ENCODE results near the gene CSNK1G1.

CSNK1G1 gene

GRCh38 chr15:64180235-64180824 lies 175.6 kb downstream of the CSNK1G1 start:
- no peaks in the 10 kb centered on the region for H3K9me3 ChIP-seq (ENCODE audit: low read length)
- no peaks in the 10 kb centered on the region for H3K27me3 ChIP-seq (ENCODE audit: control insufficient read depth in 1 of 2, insufficient read depth in 2 of 2, low read length in 2 of 2)
- no peak overlapping the region for H3K4me3 ChIP-seq (ENCODE audit: low read depth in 1 of 2, low read length in 2 of 2)
- no peaks in the 10 kb centered on the region for H3K4me1 ChIP-seq (ENCODE audit: insufficient read depth, low read length)
- no peak overlapping the region for H3K27ac ChIP-seq (ENCODE audit: low read depth, low read length)
- no peak overlapping the region for H3K9ac ChIP-seq (ENCODE audit: low read length)
- peaks cover 27% of the 10 kb centered on the region for H3K36me3 ChIP-seq (ENCODE audit: insufficient read depth, low read length)

DNA sequence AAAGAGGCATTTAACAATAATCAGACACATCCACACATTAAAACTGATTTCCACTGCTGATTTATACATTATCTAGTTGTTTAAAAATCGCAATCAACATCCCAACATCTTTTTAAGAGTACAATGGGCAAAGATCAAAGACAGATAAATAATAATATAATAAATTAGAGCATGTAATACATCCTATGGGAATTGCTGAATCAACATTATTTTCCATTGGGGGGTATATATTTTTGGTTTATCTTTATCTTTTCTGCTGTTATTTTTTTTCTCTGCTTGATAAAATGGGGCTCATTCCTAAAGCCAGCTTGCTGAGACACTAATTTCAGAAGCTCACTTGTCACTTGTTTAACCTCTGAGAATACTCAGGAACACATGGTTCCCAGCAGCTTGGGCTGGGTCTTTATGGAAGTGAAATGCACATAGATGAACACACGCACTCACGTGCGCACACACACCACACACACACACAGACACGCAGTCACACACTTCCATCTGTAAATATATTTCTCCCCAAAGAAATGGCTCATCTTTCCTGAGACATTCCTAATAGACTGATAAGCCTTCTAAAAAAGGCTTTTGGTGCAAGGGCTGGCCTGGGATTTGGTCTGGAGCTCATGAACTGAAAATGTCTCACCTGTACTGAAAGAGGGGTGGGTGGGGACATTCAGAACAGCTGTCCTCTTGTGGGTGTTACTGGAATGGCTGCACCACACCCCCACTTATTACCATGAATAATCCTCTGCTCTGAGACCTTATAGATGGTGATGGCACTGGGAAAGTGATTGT lies 189.7 kb downstream of the CSNK1G1 start:
- Histone ChIP-seq H3K9ac (ENCODE audit: low read length) (no peak overlapping the region), H3K27me3 (ENCODE audit: control insufficient read depth in 1 of 2, insufficient read depth in 2 of 2, low read length in 2 of 2) (no peaks in the 10 kb centered on the region), H3K4me1 (ENCODE audit: insufficient read depth, low read length) (peaks cover 16% of the 10 kb centered on the region), H3K27ac (ENCODE audit: low read depth, low read length) (no peak overlapping the region), H3K36me3 (ENCODE audit: insufficient read depth, low read length) (peaks cover 9% of the 10 kb centered on the region), H3K4me3 (ENCODE audit: low read depth in 1 of 2, low read length in 2 of 2) (no peak overlapping the region), H3K9me3 (ENCODE audit: low read length) (no peaks in the 10 kb centered on the region)

GRCh38 chr15:64164436-64164835 lies 191.5 kb downstream of the CSNK1G1 start:
- Histone ChIP-seq H3K4me3 (ENCODE audit: low read depth in 1 of 2, low read length in 2 of 2) (no peak overlapping the region), H3K36me3 (ENCODE audit: insufficient read depth, low read length) (peaks cover 13% of the 10 kb centered on the region), H3K27me3 (ENCODE audit: control insufficient read depth in 1 of 2, insufficient read depth in 2 of 2, low read length in 2 of 2) (no peaks in the 10 kb centered on the region), H3K4me1 (ENCODE audit: insufficient read depth, low read length) (peaks cover 25% of the 10 kb centered on the region), H3K9ac (ENCODE audit: low read length) (no peak overlapping the region), H3K27ac (ENCODE audit: low read depth, low read length) (no peak overlapping the region), H3K9me3 (ENCODE audit: low read length) (no peaks in the 10 kb centered on the region)

GRCh38 chr15:64163659-64164362 lies 192.2 kb downstream of the CSNK1G1 start:
- Histone ChIP-seq H3K4me1 (ENCODE audit: insufficient read depth, low read length) (peaks cover 26% of the 10 kb centered on the region), H3K9ac (ENCODE audit: low read length) (peak overlapping the region; percentile 25), H3K9me3 (ENCODE audit: low read length) (no peaks in the 10 kb centered on the region), H3K27ac (ENCODE audit: low read depth, low read length) (peak overlapping the region; percentile 87), H3K27me3 (ENCODE audit: control insufficient read depth in 1 of 2, insufficient read depth in 2 of 2, low read length in 2 of 2) (no peaks in the 10 kb centered on the region), H3K4me3 (ENCODE audit: low read depth in 1 of 2, low read length in 2 of 2) (peak overlapping the region; percentile 42 to 62), H3K36me3 (ENCODE audit: insufficient read depth, low read length) (peaks cover 19% of the 10 kb centered on the region)

- peak within 1 kb of the TSS; percentile 75 to 88 for H3K4me3 ChIP-seq (ENCODE audit: low read depth in 1 of 2, low read length in 2 of 2)
- H3K27me3 ChIP-seq (ENCODE audit: control insufficient read depth in 1 of 2, insufficient read depth in 2 of 2, low read length in 2 of 2), result no peaks in the 10 kb centered on the region
- H3K4me1 ChIP-seq (ENCODE audit: insufficient read depth, low read length), result peaks cover 29% of the 10 kb centered on the region
- H3K9me3 ChIP-seq (ENCODE audit: low read length), result no peaks in the 10 kb centered on the region
- peak within 1 kb of the TSS; percentile 50 for H3K9ac ChIP-seq (ENCODE audit: low read length)
- peaks cover 27% of the 10 kb centered on the region for H3K36me3 ChIP-seq (ENCODE audit: insufficient read depth, low read length)
- peak within 1 kb of the TSS; percentile 88 for H3K27ac ChIP-seq (ENCODE audit: low read depth, low read length)
Measured at GRCh38 chr15:64162869-64163658, 192.9 kb downstream of the CSNK1G1 start, which contains the start of gene PPIB. Gene PPIB (minus strand): TSS chr15:64163022. CDS start chr15:64162986, 36 bp downstream.

DNA sequence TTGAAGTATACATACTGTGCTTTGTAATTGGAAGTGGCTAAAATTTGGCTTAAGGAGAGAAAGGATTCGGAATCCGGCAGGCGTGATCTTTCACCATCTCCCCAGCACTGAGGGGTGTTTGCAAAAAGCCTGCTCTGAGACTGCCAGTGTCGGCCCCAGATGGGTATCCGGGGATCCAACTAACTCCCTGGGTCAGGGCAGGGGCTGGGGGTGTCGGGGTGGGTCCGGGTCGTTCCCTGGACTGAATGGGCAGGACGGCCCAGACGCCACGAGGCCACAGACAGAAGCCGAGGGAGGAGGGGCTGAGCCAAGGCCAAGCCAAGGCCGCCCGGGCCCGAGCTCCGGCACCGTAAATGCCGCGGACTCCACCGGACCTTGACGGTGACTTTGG lies 193.5 kb downstream of the CSNK1G1 start:
- no peaks in the 10 kb centered on the region for H3K27me3 ChIP-seq (ENCODE audit: control insufficient read depth in 1 of 2, insufficient read depth in 2 of 2, low read length in 2 of 2)
- peaks cover 29% of the 10 kb centered on the region for H3K4me1 ChIP-seq (ENCODE audit: insufficient read depth, low read length)
- peaks cover 33% of the 10 kb centered on the region for H3K36me3 ChIP-seq (ENCODE audit: insufficient read depth, low read length)
- peak overlapping the region; percentile 88 for H3K27ac ChIP-seq (ENCODE audit: low read depth, low read length)
- H3K9me3 ChIP-seq (ENCODE audit: low read length), result no peaks in the 10 kb centered on the region
- peak overlapping the region; percentile 50 for H3K9ac ChIP-seq (ENCODE audit: low read length)
- peak overlapping the region; percentile 75 to 88 for H3K4me3 ChIP-seq (ENCODE audit: low read depth in 1 of 2, low read length in 2 of 2)

DNA sequence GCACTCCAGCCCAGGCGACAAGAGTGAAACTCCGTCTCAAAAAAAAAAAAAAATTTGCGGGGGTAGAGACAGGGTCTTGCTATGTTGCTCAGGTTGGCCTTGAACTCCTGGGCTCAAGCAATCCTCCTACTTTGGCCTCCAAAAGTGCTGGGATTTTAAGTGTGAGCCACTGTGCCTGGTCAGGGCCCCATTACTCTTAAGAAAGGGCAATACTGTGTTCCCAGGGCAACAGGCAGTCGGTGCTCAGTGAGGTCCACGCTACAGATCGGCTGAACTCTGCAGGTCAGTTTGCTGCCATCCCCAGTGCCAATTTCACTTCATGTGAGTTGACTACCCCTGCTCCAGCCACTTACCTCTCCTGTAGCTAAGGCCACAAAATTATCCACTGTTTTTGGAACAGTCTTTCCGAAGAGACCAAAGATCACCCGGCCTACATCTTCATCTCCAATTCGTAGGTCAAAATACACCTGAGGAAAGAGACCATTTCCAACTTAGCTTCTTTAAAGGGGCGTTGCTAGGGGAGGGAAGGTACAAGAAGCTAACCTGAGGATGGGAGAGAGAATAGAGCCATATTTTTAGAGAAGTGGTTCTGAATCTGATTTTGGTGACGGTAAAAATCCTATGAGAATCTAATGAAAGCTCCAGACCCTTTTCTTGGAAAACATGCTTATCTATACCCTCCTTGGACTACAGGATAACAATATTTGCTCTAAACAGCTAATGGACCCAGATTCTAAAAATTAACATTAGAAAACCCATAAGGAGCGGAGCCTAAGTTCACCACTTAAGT lies 194.1 kb downstream of the CSNK1G1 start:
- Histone ChIP-seq H3K9me3 (ENCODE audit: low read length) (no peaks in the 10 kb centered on the region), H3K27ac (ENCODE audit: low read depth, low read length) (peak overlapping the region; percentile 88), H3K9ac (ENCODE audit: low read length) (peak overlapping the region; percentile 50)

GRCh38 chr15:64158363-64159134 lies 197.4 kb downstream of the CSNK1G1 start:
- no peaks in the 10 kb centered on the region for H3K27me3 ChIP-seq (ENCODE audit: control insufficient read depth in 1 of 2, insufficient read depth in 2 of 2, low read length in 2 of 2)
- peaks cover 31% of the 10 kb centered on the region for H3K4me1 ChIP-seq (ENCODE audit: insufficient read depth, low read length)
- H3K36me3 ChIP-seq (ENCODE audit: insufficient read depth, low read length), result peaks cover 65% of the 10 kb centered on the region
- no peak overlapping the region for H3K4me3 ChIP-seq (ENCODE audit: low read depth in 1 of 2, low read length in 2 of 2)
- no peaks in the 10 kb centered on the region for H3K9me3 ChIP-seq (ENCODE audit: low read length)
- no peak overlapping the region for H3K9ac ChIP-seq (ENCODE audit: low read length)
- H3K27ac ChIP-seq (ENCODE audit: low read depth, low read length), result no peak overlapping the region

More for the DNA sequence above, 194.1 kb downstream of the CSNK1G1 start:
- peaks cover 29% of the 10 kb centered on the region for H3K4me1 ChIP-seq (ENCODE audit: insufficient read depth, low read length)
- H3K36me3 ChIP-seq (ENCODE audit: insufficient read depth, low read length), result peaks cover 39% of the 10 kb centered on the region
- no peaks in the 10 kb centered on the region for H3K27me3 ChIP-seq (ENCODE audit: control insufficient read depth in 1 of 2, insufficient read depth in 2 of 2, low read length in 2 of 2)
- peak overlapping the region; percentile 75 to 88 for H3K4me3 ChIP-seq (ENCODE audit: low read depth in 1 of 2, low read length in 2 of 2)

GRCh38 chr15:64157599-64158125 lies 198.3 kb downstream of the CSNK1G1 start:
- Histone ChIP-seq H3K9ac (ENCODE audit: low read length) (no peak overlapping the region), H3K9me3 (ENCODE audit: low read length) (no peaks in the 10 kb centered on the region), H3K27me3 (ENCODE audit: control insufficient read depth in 1 of 2, insufficient read depth in 2 of 2, low read length in 2 of 2) (peaks cover 4 to 7% of the 10 kb centered on the region in 2 donors), H3K36me3 (ENCODE audit: insufficient read depth, low read length) (peaks cover 65% of the 10 kb centered on the region), H3K27ac (ENCODE audit: low read depth, low read length) (no peak overlapping the region), H3K4me3 (ENCODE audit: low read depth in 1 of 2, low read length in 2 of 2) (no peak overlapping the region), H3K4me1 (ENCODE audit: insufficient read depth, low read length) (peaks cover 37% of the 10 kb centered on the region)
